K562 (cell line): Measurements from ENCODE around the gene BACE1. TPM values are rescaled to one million over a fixed set of nuclear protein-coding genes. Genes with fewer than 3 reads are reported as not detected.

ENCODE experiments used
- ATAC-seq: fragments of 200-7000 bp; cut with Tn5 transposase; 3 replicates; pipeline ENCODE4 v1.9.1; 2020; ENCODE audit warnings: moderate library complexity
- BruUV-seq: library from RNA; stranded (reverse); fragments of 400-500 nt; replicated peaks from 2 replicates; lab custom pipeline; 2021; lab: Mats Ljungman, UMichigan
- CTCF ChIA-PET: fragments of 300-600 bp; formaldehyde crosslinking; extraction: SDS; loops from one replicate; lab custom pipeline; 2021; ENCODE audit warnings: low intra/inter-chr PET ratio; lab: Yijun Ruan, JAX
- POLR2A ChIA-PET: fragments of 300-600, 350-650 bp; sonication (Branson Sonifier 250); formaldehyde crosslinking; extraction: SDS; loops from one replicate; lab custom pipeline; 2021; ENCODE audit warnings: antibody characterized with exemption, inconsistent platforms; lab: Yijun Ruan, JAX
- DNase-seq, 4 experiments: peaks; one replicate each; pipeline versions ENCODE4 v3.0.0 to v3.0.0-alpha.2; 2011 to 2018; ENCODE audit warnings: low spot score in 3 of 4, mixed read lengths in 3 of 4; ENCODE audit errors: extremely low read depth in 1 of 4
- FAIRE-seq: peaks from 2 replicates; lab custom pipeline; 2011; peaks lifted over from hg19 to GRCh38; lab: Jason Lieb, UNC
- H2AFZ ChIP-seq: 2 replicates; pipeline ENCODE4 v1.6.0; 2011; ENCODE audit warnings: low read depth, low read length, control low read depth, inconsistent platforms
- H3K27ac ChIP-seq: fragments of 200-600 bp; 3 replicates; pipeline ENCODE4 v1.8.0; 2011; ENCODE audit warnings: low read depth, mild to moderate bottlenecking, control low read depth, inconsistent platforms, low read length, moderate library complexity, mixed read lengths; ENCODE audit errors: extremely low read depth
- H3K27me3 ChIP-seq, 2 experiments: fragments of 300-600 bp in 1 of 2; 2 replicates in 1 of 2; 3 replicates in 1 of 2; pipeline versions ENCODE4 v1.6.0 to v1.8.0; 2011; ENCODE audit warnings: inconsistent platforms in 2 of 2, low read length in 2 of 2, mild to moderate bottlenecking in 1 of 2, mixed read lengths in 1 of 2, moderate library complexity in 1 of 2; ENCODE audit not compliant: control insufficient read depth in 2 of 2, insufficient read depth in 2 of 2
- H3K36me3 ChIP-seq: fragments of 300-600 bp; 3 replicates; pipeline ENCODE4 v1.8.0; 2011; ENCODE audit warnings: mild to moderate bottlenecking, low read length, inconsistent platforms; ENCODE audit not compliant: control insufficient read depth, insufficient read depth
- H3K4me1 ChIP-seq, 2 experiments: fragments of 200-600 bp in 1 of 2; replicated peaks in 1 of 2; 2 replicates in 1 of 2; 3 replicates in 1 of 2; pipeline versions ENCODE4 v1.5.1 to v1.8.0; 2011; ENCODE audit warnings: inconsistent platforms in 2 of 2, low read length in 2 of 2, mild to moderate bottlenecking in 1 of 2, mixed read lengths in 1 of 2, moderate library complexity in 1 of 2; ENCODE audit not compliant: control insufficient read depth in 2 of 2, insufficient read depth in 2 of 2
- H3K4me2 ChIP-seq: 2 replicates; pipeline ENCODE4 v1.6.1; 2011; ENCODE audit warnings: low read length, control low read depth, inconsistent platforms, mixed read lengths; ENCODE audit not compliant: insufficient read depth
- H3K4me3 ChIP-seq: fragments of 200-600 bp; sonication (generic), shearing (Covaris generic); 2 replicates; pipeline ENCODE4 v1.5.1; 2016; ENCODE audit warnings: control low read depth, inconsistent platforms
- H3K79me2 ChIP-seq: fragments of 200-600 bp; 3 replicates; pipeline ENCODE4 v1.8.0; 2011; ENCODE audit warnings: low read length, inconsistent platforms; ENCODE audit not compliant: control insufficient read depth, insufficient read depth
- H3K9ac ChIP-seq, 2 experiments: 2 replicates each; pipeline versions ENCODE4 v1.6.0 to v1.6.1; 2011; ENCODE audit warnings: low read depth in 2 of 2, low read length in 2 of 2, control low read depth in 1 of 2, inconsistent platforms in 1 of 2, mild to moderate bottlenecking in 1 of 2, mixed read lengths in 1 of 2; ENCODE audit not compliant: insufficient read depth in 1 of 2
- H3K9me1 ChIP-seq: one replicate; pipeline ENCODE4 v1.6.0; 2011; ENCODE audit warnings: inconsistent platforms, mild to moderate bottlenecking, low read length, moderate library complexity; ENCODE audit not compliant: control insufficient read depth, insufficient read depth
- H3K9me3 ChIP-seq: replicated peaks from 2 replicates; pipeline ENCODE4 v1.5.1; 2011; ENCODE audit warnings: low read depth, low read length, inconsistent platforms; ENCODE audit not compliant: control insufficient read depth, insufficient read depth
- H4K20me1 ChIP-seq: replicated peaks from 2 replicates; pipeline ENCODE4 v1.6.1; 2011; ENCODE audit warnings: low read length, inconsistent platforms, mixed read lengths; ENCODE audit not compliant: control insufficient read depth, insufficient read depth
- ARID1B ChIP-seq: fragments of 450-650 bp; IDR thresholded peaks from 2 replicates; pipeline ENCODE4 v1.6.1; 2016; ENCODE audit warnings: antibody characterized with exemption, mild to moderate bottlenecking, inconsistent platforms
- SMAD1 ChIP-seq: fragments of 150-350 bp; IDR thresholded peaks from 2 replicates; pipeline ENCODE4 v1.6.1; 2014; ENCODE audit warnings: low read length, low read depth; ENCODE audit not compliant: partially characterized antibody
- SMC3 ChIP-seq: conservative IDR thresholded peaks from 2 replicates; pipeline ENCODE4 v1.6.1; 2011; ENCODE audit warnings: low read depth, low read length, improper control_type of control experiment; ENCODE audit not compliant: insufficient read depth
- WGBS: fragments of 100-300 bp; shearing (Covaris generic); methylation state at CpG from one replicate; pipeline ENCODE4 v1.1.6; 2016; ENCODE audit warnings: low coverage, mixed read lengths; ENCODE audit not compliant: insufficient coverage; ENCODE audit errors: missing lambda C conversion rate; 5-methylcytosine and 5-hydroxymethylcytosine counted together
- in situ Hi-C: fragments of 300-500 bp; cut with MboI; formaldehyde crosslinking; loops from 4 replicates; pipeline ENCODE4 v1.15.0; 2018; ENCODE audit warnings: inconsistent platforms, mixed read lengths
- intact Hi-C: fragments of 100-400 bp; cut with micrococcal nuclease; formaldehyde crosslinking; loops from 2 replicates; pipeline ENCODE4 v1.14.2; 2022
- polyA plus RNA-seq, 8 experiments: library from polyadenylated mRNA; depleted of rRNA in 4 of 8; stranded (reverse) in 5 of 8; unstranded in 3 of 8; fragments of >200 nt; fragmentation: Nextera tagmentation in 2 of 8; fragmentation: Illumina TruSeq in 1 of 8; extraction: Ambion mirVana in 2 of 8; extraction: Trizol in 1 of 8; gene quantifications; 2 replicates each; pipeline versions ENCODE4 v1.2.1 to v1.2.3, GENCODE V29; 2011 to 2014; ENCODE audit warnings: inconsistent platforms in 1 of 8, missing spikeins in 1 of 8
- total RNA-seq, 7 experiments: library from RNA; depleted of rRNA in 6 of 7; stranded (reverse); fragments of >200 nt in 6 of 7; fragmentation: Illumina TruSeq in 2 of 7; extraction: Trizol in 2 of 7; gene quantifications; 2 replicates each; pipeline versions ENCODE4 v1.2.1 to v1.2.3, GENCODE V29; 2011 to 2021; ENCODE audit warnings: low replicate concordance in 1 of 7
- TF ChIP-seq, protein P1 (sequence below), 2 experiments: fragments of 450-650 bp; IDR thresholded peaks; 2 replicates each; pipeline ENCODE4 v1.6.1; 2016; ENCODE audit warnings: mild to moderate bottlenecking in 2 of 2, borderline replicate concordance in 1 of 2, low read depth in 1 of 2, moderate library complexity in 1 of 2
- TF ChIP-seq, protein P2 (sequence below): fragments of 250-450 bp; sonication (Bioruptor Pico); IDR thresholded peaks from 2 replicates; pipeline ENCODE4 v1.5.1; 2021; ENCODE audit warnings: mild to moderate bottlenecking
- TF ChIP-seq, protein P3 (sequence below), 2 experiments: fragments of 450-650 bp in 1 of 2; sonication (generic) in 1 of 2; formaldehyde crosslinking; conservative IDR thresholded peaks; 2 replicates each; pipeline versions ENCODE4 v1.4.0 to v1.8.1; 2020 to 2022; ENCODE audit warnings: mild to moderate bottlenecking in 1 of 2, missing genetic modification reagents in 1 of 2
- TF ChIP-seq, protein P4 (sequence below), 2 experiments: IDR thresholded peaks in 1 of 2; conservative IDR thresholded peaks in 1 of 2; 2 replicates each; pipeline ENCODE4 v1.6.1; 2016; ENCODE audit warnings: low read depth in 2 of 2, mild to moderate bottlenecking in 1 of 2, missing compliant biosample characterization in 1 of 2, missing genetic modification characterization in 1 of 2, moderate library complexity in 1 of 2

Gene BACE1
- total and polyA plus RNA-seq, 9 of the 15 experiments (the other 6 are each of a cell fraction or from before 2014, with no cell fraction given) = 0.01 to 0.25 (median 0.16) TPM; not detected in 5

DNA sequence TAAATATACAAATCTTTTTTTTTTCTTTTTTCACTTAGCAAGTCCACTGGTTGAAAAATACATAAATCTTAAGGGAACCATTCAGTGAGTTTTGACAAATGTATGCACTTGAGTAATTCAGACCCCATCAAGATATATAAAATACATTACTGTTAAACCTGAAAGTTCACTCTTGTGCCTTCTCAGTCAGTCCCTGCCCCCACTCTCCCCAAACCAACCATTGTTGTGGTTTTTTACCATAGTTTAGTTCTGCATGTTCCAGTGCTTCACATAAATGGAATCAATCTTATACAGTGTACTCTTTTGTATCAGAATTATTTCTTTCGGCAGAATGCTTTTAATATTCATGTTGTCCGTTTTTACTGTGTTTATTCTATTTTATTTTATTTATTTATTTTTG, 57.5 kb downstream of the BACE1 start:
- no peak overlapping the region for H3K9ac ChIP-seq
- no peaks in the 10 kb centered on the region; the same call in 2 of the 3 replicates for H3K79me2 ChIP-seq
- BruUV-seq = no TSS peak
- H3K9me3 ChIP-seq = no peaks in the 10 kb centered on the region
- no peak overlapping the region for H3K4me2 ChIP-seq
- ChIA-PET CTCF (no interaction called here), POLR2A (no interaction called here)
- no peak overlapping the region for H2AFZ ChIP-seq
- in situ Hi-C loops = no loop called here
- peaks cover 13% of the 10 kb centered on the region; the same call in 1 of the 3 replicates for H3K36me3 ChIP-seq
- H4K20me1 ChIP-seq = no peaks in the 10 kb centered on the region
- H3K27ac ChIP-seq = no peak overlapping the region
- no peaks in the 10 kb centered on the region for H3K4me1 ChIP-seq
- no peaks in the 10 kb centered on the region for H3K9me1 ChIP-seq
- intact Hi-C loops = no loop called here
- DNase-seq (no peak), ATAC-seq (no peak), FAIRE-seq (no peak)
- H3K4me3 ChIP-seq = no peak overlapping the region
- H3K27me3 ChIP-seq = no peaks in the 10 kb centered on the region
- WGBS = 70% methylated on average over 2 of the region's 2 CpGs
- TF ChIP-seq, protein P1, sequence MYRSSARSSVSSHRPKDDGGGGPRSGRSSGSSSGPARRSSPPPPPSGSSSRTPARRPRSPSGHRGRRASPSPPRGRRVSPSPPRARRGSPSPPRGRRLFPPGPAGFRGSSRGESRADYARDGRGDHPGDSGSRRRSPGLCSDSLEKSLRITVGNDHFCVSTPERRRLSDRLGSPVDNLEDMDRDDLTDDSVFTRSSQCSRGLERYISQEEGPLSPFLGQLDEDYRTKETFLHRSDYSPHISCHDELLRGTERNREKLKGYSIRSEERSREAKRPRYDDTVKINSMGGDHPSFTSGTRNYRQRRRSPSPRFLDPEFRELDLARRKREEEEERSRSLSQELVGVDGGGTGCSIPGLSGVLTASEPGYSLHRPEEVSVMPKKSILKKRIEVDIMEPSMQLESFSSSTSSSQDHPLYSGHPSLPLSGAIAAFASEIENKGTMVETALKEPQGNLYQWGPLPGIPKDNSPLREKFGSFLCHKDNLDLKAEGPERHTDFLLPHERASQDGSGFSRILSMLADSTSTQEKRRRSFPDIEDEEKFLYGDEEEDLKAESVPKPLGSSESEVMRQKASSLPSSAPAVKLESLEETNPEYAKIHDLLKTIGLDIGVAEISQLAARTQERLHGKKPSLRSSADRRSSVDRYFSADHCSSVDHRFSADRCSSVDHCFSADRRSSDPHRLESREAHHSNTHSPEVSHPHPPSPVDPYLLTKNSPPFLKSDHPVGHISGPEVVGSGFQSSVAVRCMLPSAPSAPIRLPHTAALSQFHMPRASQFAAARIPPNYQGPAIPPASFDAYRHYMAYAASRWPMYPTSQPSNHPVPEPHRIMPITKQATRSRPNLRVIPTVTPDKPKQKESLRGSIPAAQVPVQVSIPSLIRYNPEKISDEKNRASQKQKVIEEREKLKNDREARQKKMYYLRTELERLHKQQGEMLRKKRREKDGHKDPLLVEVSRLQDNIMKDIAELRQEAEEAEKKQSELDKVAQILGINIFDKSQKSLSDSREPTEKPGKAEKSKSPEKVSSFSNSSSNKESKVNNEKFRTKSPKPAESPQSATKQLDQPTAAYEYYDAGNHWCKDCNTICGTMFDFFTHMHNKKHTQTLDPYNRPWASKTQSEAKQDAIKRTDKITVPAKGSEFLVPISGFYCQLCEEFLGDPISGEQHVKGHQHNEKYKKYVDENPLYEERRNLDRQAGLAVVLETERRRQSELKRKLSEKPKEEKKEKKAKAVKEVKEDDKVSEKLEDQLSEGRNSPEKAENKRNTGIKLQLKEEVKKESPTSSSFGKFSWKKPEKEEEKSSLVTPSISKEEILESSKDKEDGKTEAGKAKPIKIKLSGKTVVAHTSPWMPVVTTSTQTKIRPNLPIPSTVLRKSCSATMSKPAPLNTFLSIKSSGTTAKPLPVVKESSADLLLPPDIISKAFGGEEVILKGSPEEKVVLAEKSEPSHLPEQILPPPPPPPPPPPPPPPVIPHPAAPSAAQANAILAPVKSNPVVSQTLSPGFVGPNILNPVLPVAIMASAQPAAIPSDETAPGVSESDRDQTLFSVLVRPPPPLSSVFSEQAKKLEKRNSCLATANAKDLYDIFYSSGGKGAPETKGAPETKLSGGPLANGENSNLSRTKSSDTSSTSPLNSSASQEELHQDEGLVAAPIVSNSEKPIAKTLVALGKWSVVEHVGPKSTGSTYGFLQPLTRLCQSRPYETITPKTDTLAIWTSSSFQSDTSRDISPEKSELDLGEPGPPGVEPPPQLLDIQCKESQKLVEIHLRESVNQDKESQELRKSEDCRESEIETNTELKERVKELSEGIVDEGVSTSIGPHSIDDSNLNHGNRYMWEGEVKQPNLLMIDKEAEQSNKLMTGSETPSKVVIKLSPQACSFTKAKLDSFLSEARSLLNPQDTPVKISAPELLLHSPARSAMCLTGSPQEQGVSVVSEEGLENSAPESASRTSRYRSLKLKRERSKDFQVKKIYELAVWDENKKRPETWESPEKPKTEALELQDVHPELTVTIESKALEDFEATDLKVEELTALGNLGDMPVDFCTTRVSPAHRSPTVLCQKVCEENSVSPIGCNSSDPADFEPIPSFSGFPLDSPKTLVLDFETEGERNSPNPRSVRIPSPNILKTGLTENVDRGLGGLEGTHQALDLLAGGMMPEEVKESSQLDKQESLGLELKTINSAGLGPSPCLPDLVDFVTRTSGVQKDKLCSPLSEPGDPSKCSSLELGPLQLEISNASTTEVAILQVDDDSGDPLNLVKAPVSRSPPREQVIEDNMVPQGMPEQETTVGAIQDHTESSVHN (IDR thresholded peaks at IDR 0.05; ENCODE audit: borderline replicate concordance in 1 of 2, low read depth in 1 of 2) = no peak
- no peak for TF ChIP-seq ARID1B
- TF ChIP-seq, protein P2, sequence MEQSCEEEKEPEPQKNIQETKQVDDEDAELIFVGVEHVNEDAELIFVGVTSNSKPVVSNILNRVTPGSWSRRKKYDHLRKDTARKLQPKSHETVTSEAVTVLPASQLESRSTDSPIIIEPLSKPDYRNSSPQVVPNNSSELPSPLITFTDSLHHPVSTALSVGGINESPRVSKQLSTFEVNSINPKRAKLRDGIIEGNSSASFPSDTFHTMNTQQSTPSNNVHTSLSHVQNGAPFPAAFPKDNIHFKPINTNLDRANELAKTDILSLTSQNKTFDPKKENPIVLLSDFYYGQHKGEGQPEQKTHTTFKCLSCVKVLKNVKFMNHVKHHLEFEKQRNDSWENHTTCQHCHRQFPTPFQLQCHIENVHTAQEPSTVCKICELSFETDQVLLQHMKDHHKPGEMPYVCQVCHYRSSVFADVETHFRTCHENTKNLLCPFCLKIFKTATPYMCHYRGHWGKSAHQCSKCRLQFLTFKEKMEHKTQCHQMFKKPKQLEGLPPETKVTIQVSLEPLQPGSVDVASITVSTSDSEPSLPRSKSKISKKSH (CRISPR knock-in tag) = no peak
- TF ChIP-seq, protein P3, sequence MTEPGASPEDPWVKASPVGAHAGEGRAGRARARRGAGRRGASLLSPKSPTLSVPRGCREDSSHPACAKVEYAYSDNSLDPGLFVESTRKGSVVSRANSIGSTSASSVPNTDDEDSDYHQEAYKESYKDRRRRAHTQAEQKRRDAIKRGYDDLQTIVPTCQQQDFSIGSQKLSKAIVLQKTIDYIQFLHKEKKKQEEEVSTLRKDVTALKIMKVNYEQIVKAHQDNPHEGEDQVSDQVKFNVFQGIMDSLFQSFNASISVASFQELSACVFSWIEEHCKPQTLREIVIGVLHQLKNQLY (CRISPR knock-in tag; conservative IDR thresholded peaks at IDR 0.05) = no peak
- TF ChIP-seq SMAD1 = no peak
- no peak for TF ChIP-seq SMC3
- TF ChIP-seq, protein P4, sequence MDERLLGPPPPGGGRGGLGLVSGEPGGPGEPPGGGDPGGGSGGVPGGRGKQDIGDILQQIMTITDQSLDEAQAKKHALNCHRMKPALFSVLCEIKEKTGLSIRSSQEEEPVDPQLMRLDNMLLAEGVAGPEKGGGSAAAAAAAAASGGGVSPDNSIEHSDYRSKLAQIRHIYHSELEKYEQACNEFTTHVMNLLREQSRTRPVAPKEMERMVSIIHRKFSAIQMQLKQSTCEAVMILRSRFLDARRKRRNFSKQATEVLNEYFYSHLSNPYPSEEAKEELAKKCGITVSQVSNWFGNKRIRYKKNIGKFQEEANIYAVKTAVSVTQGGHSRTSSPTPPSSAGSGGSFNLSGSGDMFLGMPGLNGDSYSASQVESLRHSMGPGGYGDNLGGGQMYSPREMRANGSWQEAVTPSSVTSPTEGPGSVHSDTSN (CRISPR knock-in tag; IDR thresholded peaks at IDR 0.05; ENCODE audit: low read depth) = no peak
- TF ChIP-seq, protein P4 (tag; conservative IDR thresholded peaks at IDR 0.05; ENCODE audit: low read depth) = no peak
